DOHH2 (cell line): ENCODE data around the gene MRPS18B.

Experiments used
- EZH2phosphoT487 ChIP-seq: fragments of 200-600 bp; sonication (generic); IDR thresholded peaks from 2 replicates; pipeline ENCODE4 v1.6.1; 2017; ENCODE audit warnings: borderline replicate concordance, mild to moderate bottlenecking, antibody characterized with exemption, low read length, moderate library complexity, mixed read lengths
- TF ChIP-seq, protein P1 (sequence below): fragments of 200-600 bp; sonication (generic); IDR thresholded peaks from one replicate; pipeline ENCODE4 v1.5.1; 2014; ENCODE audit warnings: antibody characterized with exemption, mild to moderate bottlenecking, low read depth, low read length; ENCODE audit not compliant: poor library complexity, severe bottlenecking

DNA sequence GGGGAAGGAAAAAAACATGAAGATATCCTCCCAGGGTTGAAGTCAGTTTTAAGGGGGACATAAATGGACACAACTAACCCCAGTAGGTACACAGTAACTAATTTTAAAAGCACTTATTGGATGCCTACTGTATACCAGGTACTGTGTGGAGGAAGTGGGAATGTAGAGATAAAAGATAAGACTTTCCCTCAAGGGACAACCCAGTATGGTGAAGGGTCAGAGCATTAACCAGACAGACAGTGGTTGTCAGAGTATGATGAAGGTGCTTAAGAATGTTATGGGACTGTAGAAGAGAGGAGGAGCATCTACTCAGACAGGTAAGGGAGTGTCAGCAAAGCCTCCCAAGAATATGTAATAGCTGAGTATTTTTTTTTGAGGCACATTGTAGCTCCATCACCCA, 45.5 kb upstream of the MRPS18B start:
- TF ChIP-seq, protein P1, sequence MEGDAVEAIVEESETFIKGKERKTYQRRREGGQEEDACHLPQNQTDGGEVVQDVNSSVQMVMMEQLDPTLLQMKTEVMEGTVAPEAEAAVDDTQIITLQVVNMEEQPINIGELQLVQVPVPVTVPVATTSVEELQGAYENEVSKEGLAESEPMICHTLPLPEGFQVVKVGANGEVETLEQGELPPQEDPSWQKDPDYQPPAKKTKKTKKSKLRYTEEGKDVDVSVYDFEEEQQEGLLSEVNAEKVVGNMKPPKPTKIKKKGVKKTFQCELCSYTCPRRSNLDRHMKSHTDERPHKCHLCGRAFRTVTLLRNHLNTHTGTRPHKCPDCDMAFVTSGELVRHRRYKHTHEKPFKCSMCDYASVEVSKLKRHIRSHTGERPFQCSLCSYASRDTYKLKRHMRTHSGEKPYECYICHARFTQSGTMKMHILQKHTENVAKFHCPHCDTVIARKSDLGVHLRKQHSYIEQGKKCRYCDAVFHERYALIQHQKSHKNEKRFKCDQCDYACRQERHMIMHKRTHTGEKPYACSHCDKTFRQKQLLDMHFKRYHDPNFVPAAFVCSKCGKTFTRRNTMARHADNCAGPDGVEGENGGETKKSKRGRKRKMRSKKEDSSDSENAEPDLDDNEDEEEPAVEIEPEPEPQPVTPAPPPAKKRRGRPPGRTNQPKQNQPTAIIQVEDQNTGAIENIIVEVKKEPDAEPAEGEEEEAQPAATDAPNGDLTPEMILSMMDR = no peak
- no peak for TF ChIP-seq EZH2phosphoT487
